Hematopoietic multipotent progenitor cell treated with erythropoietin and hydrocortisone succinate and interleukin-3 and kit ligand, for 17 days (in vitro differentiated cells): ENCODE measurements around the gene RADIL.
"Not testable (repeated sequence)": the region's sequence is repeated elsewhere in the genome, so short reads cannot be mapped to it uniquely, and the experiment has no call there.

Source experiments
- DNase-seq: peaks from one replicate; pipeline ENCODE4 v3.0.0-alpha.2; 2015; ENCODE audit warnings: low spot score

The RADIL gene, protein sequence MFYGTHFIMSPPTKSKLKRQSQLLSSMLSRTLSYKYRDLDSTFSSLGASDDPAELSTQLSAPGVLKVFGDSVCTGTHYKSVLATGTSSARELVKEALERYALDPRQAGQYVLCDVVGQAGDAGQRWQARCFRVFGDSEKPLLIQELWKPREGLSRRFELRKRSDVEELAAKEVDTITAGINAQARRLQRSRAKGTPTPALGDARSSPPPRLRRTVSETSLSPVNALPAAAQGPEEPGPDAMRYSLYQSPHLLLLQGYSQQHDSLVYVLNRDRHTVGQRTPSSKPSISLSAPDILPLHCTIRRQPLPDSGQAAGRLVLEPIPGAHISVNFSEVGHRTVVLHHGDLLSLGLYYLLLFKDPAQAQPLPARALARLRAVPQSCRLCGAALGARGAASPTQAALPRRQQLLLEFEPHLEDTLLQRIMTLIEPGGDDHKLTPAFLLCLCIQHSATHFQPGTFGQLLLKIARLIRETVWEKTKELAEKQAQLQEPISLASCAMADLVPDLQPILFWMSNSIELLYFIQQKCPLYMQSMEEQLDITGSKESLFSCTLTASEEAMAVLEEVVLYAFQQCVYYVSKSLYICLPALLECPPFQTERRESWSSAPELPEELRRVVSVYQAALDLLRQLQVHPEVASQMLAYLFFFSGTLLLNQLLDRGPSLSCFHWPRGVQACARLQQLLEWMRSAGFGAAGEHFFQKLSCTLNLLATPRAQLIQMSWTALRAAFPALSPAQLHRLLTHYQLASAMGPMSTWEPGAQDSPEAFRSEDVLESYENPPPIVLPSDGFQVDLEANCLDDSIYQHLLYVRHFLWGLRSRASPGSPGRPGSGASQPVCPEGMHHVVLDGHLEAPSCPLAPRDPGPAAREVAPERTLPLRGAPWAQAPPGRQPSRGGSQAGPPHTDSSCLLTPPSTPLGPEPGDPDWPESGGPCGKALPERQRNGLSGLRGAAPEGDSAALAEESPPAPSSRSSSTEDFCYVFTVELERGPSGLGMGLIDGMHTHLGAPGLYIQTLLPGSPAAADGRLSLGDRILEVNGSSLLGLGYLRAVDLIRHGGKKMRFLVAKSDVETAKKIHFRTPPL

DNA sequence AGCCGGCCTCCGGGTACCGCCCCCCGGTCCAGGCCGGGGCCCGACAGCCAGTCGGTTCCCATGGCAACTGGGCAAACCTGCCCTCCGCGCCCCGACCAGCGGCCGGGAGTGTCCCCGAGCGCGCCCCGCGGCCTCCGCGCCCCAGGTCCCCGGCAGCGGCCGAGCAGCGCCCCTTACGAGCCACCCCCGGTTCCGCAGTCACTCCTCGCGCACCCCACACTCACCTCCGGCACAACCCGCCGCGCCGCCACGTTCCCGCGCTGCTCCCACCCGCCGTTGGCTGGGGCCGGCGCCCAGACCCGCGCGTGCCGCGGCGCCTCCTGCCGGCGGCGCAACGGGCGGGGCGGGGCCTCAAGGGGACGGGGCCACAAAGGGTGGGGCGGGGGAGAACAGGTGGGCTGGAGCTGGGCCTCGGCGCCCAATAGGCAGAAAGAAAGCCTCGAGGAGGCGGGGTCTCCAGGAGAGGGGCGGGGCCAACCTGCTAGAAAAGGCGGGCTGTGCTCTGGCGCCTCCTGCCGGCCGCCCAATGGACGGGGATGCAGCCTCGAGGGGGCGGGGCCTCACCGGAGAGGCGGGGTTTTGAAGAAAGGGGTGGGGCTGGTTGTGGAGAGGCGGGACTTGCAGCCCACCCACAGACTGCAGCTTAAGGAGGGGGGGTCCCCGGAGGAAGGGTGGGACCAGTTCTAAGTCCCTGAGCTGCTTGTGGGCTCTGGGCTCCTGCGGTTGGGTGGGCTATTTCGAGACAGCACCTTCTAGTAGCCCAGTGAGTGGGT is at the start of gene RADIL:
RADIL (minus strand) TSS at position 345 of the 773 bp plus-strand sequence. CDS start 5,577 bp downstream, outside the sequence.
- DNase-seq: peak; percentile 75

DNA sequence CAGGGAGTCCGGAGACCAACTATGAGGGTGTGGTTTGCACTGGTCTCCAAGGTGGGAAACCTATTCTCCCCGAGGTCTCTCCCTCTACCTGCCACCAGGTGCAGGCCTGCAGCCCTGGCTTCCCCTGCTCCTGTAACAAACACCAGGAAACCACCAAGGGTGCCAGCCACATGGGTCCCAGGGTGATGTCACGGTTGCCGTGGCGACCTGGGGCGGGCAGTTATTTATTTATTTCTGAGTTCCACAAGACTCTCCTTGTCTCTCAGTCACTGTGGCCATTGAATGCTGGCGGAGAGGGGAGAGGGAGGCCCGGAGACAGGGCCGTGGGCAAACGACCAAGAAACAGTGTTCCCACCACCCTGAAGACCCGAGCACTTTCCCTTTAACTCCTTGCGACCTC is 48.4 kb upstream of the RADIL start:
- no peak for DNase-seq

DNA sequence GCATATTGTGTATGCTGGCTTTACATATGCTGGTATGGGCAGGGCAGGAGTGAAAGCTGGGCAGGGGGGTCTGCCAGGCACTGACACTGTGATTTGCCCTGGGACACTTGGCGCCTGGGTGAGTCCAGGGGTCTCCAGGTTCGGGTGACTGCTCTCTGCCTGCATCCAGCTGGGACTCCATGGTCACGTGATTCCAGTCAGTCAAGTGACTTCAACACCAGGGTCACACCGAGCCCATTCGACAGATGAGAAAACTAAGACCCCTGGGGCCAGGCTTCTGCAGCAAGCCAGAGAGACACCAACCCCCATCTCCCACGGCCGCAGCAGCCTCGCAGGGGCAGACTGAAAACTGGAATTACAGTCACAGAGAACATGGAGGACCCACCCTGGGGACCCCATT is 45.5 kb upstream of the RADIL start:
- DNase-seq: no peak

DNA sequence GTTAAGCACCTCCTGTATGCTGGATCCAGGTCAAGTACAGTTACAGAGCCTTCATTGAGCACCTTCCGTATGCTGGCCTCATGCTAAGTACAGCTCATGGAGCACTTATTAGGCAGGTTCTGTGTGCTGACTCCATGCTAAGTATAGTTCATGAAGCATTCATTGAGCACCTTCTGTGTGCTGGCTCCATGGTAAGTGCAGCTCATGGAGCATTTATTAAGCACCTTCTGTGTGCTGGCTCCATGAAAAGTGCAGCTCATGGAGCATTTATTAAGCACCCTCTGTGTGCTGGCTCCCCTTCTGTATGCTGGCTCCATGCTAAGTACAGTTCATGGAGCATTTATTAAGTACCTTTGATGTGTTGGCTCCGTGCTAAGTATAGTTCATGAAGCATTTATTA is 44.9 kb upstream of the RADIL start:
- no peak for DNase-seq

DNA sequence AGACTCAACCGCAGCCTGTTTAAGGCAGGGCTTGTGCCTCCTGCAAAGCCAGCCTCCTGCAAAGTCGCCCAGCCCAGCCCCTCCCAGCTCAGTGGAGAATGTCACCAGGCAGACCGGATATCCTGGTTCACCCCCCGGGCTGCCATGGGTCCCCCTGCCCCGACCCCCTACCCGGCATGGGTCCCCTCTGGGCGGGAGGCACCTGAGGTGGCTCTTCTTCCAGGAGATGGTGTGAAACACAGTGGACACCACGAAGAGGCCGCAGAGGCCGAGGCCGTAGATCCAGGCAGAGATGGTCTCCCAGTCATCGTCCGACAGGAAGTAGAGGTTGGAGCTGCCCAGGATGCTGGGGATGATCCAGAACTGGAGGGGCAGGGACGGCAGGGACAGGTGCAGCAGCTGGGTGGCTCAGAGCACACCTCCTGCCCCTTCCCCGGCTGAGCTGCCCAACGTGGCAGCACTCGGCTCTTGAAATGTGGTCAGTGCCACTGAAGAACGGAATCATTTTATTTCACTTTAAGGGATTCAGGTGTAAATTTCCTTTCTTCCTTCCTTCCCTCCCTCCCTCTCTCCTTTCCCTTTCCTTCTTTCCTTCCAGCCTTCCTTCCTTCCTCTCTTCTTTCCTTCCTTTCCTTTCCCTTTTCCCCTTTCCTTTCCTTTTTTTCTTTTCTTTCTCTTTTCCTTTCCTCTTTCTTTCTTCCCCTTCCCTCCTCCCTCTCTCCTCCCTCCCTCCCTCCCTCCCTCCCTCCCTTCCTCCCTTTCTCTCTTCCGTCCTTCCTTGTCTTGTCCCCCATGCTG is 36.7 kb upstream of the RADIL start:
- no peak for DNase-seq

DNA sequence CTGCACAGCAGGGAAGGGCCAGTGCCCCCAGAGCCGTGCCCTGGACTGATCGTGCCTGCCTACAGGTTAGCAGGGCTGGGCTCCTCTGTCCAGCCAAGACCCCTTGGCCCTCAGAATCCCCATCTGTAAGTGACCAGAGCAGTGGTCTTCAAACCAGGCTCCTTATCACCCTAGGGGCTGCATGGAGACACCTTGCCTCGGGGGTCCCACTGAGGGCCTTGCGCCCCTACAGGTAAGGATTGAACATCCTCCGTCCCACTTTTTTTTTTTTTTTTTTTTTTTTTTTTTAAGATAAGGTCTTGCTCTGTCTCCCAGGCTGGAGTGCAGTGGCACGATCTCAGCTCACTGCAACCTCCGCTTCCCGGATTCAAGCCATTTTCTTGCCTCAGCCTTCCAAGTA is 32.6 kb upstream of the RADIL start:
- no peak for DNase-seq

DNA sequence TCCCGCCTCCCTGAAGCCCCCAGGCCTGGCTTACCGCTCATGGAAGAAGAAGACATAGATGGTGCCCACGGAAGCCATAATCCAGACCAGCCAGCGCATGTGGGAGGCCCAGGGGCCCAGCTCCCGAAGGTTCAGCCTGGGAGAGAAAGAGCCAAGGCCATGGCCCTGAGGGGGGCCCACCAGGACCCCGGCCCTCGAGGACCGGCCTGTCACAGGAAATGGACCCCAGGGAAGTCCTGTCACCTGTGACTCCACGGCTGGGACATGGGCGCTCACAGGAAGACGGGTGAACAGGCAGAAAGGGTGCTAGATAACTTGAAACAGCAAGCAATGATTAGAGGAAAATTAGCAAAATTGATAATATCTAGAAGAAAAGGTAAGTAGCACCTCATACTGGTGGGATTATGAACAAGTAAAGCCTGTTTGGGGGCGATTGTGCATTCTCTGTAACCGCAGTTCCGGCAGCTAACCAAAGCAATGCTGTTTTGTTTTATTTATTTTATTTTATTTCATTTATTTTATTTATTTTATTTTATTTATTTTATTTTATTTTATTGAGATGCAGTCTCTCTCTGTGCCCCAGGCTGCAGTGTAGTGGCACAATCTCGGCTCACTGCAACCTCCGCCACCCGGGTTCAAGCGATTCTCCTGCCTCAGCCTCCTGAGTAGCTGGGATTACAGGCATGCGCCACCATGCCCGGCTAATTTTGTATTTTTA is 27.8 kb upstream of the RADIL start:
- DNase-seq: no peak

DNA sequence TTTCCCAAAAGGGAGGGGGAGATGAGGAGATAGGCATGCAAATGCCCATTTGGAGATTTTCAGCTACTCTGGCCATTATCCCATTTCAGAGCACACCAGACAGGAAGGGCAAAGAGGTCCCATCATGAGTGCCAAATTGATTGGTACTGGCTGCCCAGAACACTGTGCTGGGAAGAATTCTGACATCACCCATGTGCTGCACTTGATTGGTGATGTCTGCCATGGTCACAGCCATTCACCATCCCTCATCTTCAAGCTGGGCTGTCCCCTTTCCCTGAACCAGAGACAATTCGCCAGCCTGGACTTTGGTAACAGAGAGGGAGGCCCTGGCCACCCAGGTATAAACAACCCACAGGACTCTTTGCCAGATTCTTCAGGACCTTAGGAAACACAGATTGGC is 23.2 kb upstream of the RADIL start:
- DNase-seq: no peak

DNA sequence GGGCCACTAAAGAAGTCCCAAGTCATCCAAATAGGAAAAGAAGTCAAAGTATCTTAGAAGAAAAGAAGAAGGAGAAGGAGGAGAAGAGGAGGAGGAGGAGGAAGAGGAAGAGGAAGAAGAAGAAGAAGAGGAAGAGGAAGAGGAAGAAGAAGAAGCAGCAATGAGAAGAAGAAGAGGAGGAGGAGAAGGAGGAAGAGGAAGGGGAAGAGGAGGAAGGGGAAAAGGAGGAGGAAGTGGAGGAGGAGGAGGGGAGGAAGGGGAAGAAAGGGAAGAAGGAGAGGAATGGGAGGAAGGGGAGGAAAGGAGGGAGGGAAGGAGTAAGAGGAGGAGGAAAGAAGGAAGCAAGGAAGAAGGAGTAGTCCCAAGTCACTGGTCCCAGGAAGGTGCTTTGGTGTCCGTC is 21.7 kb upstream of the RADIL start:
- no peak for DNase-seq

DNA sequence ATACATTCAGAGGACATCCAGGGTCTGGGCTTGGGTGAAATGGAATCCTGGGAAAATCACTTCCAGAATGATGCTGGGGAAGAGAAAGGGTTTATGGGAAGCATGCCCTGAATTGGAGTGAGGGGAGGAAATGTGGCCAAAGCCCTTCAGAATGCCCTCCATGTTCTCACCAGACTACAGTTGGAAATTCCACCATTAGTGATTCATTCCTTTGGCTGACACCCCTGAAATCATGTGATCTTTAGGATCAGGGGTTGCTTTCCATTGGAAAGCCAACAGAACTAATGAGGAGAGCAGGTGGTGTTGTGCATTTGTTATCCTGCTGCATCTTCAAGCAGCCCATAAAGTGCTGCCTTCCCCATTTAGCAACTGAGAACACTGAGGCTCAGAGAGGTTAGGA is 20.8 kb upstream of the RADIL start:
- DNase-seq: no peak

DNA sequence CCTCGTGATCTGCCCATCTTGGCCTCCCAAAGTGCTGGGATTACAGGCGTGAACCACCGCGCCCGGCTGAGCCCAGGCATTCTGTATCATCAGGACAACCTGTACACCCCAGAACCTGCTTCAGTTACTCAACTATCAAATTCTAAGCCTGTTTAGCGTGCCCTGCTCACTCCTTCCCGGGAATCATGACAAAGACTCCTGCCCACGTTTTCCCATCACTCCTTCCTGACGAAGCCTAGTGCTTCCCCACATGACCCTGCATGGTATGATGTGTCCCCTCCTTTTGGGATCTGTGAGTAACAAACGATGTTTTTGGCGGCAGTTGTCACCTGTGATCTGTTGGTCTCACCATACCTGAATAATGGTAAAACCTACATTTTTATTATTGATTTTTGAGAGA is 12.2 kb upstream of the RADIL start:
- DNase-seq: no peak

DNA sequence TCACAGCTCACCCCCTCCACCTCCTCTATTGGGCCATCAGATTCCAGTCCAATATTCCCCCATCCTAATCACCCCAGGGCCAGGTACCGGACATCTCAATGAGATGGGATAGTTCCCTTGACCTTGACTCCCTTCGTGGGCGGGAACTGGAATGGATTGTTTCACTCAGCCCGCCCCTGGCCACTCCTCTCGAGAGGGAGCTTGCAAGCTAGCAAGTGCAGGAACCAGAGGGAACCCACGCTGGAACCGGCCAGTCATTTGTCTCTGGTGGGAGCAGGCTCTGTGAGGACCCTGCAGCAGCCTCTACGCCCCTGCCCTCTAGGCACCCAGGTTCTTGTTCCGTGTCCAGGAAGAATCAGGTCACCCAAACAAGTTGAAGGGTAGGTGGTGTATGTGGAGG is 11.0 kb upstream of the RADIL start:
- DNase-seq: no peak

DNA sequence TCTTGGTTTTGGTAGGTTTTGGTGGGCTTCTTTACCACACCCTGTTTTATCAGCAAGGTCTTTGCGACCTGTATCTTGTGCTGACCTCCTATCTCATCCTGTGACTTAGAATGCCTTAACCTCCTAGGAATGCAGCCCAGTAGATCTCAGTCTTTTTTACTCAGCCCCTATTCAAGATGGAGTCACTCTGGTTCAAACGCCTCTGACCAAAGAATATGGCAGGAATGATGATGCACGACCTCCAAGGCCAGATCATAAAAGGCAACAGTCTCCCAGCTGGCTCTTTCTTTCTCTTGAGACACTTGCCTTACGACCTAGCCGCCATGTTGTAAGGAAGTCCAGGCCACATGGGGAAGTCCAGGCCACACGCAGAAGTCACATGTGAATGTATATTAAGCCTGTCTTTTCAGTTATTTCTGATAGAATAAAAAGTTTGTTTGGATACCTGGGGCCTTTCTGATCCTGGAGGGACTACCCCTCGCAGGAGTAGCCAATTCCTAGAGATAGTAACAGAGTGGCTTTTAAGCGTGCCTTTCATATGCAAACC is 10.5 kb upstream of the RADIL start:
- DNase-seq: no peak

DNA sequence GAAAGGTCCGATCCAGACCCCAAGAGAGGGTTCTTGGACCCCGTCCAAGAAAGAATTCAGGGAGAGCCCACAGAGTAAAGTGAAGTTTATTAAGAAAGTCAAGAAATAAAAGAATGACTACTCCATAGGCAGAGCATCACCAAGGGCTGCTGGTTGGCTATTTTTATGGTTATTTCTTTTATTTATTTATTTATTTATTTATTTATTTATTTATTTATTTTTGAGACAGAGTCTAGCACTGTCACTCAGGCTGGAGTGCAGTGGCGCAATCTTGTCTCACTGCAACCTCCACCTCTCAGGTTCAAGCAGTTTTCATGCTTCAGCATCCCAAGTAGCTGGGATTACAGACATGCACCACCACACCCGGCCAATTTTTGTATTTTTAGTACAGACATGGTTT is 9.7 kb upstream of the RADIL start:
- DNase-seq: not testable (repeated sequence)

DNA sequence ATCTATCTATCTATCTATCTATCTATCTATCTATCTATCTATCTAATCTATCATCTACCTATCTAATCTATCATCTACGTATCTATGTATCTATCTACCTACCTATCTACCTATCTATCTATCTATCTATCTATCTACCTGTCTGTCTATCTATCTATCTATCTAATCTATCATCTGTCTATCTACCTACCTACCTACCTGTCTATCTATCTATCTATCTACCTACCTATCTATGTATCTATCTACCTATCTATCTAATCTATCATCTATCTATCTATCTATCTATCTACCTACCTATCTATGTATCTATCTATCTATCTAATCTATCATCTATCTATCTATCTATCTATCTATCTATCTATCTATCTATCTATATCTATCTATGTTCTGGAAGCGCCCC is 8.0 kb upstream of the RADIL start:
- DNase-seq: not testable (repeated sequence)

DNA sequence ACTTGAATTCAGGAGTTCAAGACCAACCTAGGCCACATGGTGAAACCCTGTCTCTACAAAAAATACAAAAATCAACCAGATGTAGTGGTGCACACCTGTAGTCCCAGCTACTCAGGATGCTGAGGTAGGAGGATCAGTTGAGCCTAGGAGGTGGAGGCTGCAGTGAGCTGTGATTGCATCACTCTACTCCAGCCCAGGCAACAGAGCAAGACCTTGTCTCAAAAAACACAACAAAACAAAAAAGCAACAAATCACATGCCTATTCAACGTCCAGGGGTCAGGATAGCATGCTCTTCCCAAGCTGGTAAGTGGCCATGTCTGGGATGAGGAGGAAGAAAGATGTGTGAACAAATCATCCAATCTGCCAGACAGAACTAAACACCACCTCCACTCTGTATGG is 6.2 kb upstream of the RADIL start:
- DNase-seq: no peak

DNA sequence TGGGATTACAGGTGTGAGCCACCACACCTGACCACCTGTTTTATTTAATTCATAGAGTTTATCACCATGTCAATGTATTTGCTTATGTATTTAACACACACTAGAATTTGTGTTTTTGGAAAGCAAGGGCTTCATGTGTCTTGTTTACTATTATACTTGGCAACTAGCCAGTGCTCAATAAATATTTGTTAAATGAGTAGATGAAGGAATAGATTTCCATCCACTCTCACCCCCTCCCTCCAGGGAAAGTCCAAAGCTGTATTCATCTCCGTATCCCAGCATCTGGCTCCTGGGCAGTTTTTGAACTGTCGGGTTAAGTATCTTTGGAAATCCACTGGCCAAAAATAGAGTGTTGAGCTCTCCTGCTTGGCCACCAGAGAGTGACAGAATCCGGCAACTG is 4.6 kb upstream of the RADIL start:
- no peak for DNase-seq

DNA sequence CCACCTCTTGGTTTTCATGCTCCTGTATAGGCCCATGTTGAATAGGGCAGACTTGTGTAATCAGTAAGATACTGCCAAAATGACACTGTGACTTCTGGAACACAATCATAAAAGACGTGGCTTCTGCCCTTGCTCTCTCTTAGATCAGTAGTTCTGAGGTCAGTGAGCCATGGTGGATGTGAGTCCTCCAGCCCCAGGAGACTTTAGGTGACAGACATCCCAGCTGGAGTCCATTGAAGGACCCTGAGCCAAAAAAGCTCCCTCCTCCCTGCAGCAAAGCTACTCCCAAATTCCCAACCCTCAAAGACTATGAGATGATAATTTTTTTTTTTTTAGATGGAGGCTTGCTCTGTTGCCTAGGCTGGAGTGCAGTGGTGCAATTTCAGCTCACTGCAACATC is 3.2 kb upstream of the RADIL start:
- DNase-seq: no peak

DNA sequence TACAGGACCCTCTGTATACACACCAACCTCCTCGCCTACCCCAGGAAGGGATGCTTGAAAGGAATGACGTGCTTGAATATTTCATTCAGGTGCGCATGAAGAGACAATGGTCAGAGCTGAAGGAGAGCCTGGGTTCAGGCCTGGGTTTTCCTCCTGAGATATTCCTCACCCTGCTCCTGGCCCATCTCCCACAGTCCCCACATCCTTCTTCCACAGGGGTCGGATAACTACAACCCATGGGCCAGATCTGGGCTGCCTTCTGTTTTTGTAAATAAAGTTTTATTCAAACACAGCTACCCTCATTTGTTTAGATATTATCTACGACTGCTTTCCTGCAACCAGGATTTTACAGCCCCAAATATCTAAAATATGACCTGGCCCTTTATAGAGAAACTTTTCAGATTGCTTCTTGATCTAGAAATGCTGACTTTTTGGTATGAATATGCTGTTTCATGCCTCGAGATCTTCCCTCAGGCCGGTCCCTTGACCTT is 1.8 kb upstream of the RADIL start:
- DNase-seq: no peak

DNA sequence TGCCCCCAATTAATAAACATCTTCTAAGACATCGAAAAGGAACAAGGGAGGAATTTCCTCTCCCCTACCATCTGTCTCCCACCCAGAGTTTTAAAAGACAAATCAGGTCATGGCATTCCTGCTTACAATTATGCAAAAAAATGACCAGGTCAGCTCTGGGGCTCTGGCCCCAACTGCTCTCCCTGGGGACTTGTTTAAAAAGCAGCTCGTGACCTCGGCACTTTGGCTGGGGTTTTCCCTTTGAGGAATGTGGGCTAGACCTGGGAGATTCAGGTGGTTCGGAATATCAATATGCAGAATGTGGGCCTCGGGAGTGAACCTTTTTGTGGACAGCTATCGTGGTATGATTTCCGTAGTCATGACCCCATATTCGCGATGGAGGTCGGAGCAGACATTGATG is 648 bp upstream of the RADIL start:
- DNase-seq: no peak
